Neural progenitor cell (in vitro differentiated cells): ENCODE results near the gene HAPSTR1. TPM values are rescaled to one million over a fixed set of nuclear protein-coding genes. Genes with fewer than 3 reads are reported as not detected.

Experiments used
- DNase-seq: peaks from one replicate; pipeline ENCODE4 v3.0.0-alpha.2; 2016; ENCODE audit warnings: low spot score
- H2AFZ ChIP-seq: fragments of 200-600 bp; sonication (generic); replicated peaks from 2 replicates; pipeline ENCODE4 v1.6.1; 2016; ENCODE audit warnings: antibody characterized with exemption
- H3F3A ChIP-seq: fragments of 200-600 bp; sonication (generic); 2 replicates; pipeline ENCODE4 v1.6.1; 2016; ENCODE audit warnings: antibody characterized with exemption, low read depth
- H3K27ac ChIP-seq: fragments of 200-600 bp; sonication (generic); 2 replicates; pipeline ENCODE4 v1.5.1; 2016; ENCODE audit warnings: mild to moderate bottlenecking
- H3K27me3 ChIP-seq: fragments of 200-600 bp; sonication (generic); 2 replicates; pipeline ENCODE4 v1.6.1; 2016; ENCODE audit warnings: mild to moderate bottlenecking, moderate library complexity
- H3K36me3 ChIP-seq: fragments of 200-600 bp; sonication (generic); 2 replicates; pipeline ENCODE4 v1.5.1; 2016
- H3K4me1 ChIP-seq: fragments of 200-600 bp; sonication (generic); 2 replicates; pipeline ENCODE4 v1.6.1; 2016; ENCODE audit warnings: mixed run types
- H3K4me2 ChIP-seq: fragments of 200-600 bp; sonication (generic); 2 replicates; pipeline ENCODE4 v1.6.1; 2016
- H3K4me3 ChIP-seq: fragments of 200-600 bp; sonication (generic); 2 replicates; pipeline ENCODE4 v1.5.1; 2016
- H3K79me2 ChIP-seq: fragments of 200-600 bp; sonication (generic); 2 replicates; pipeline ENCODE4 v1.6.1; 2016; ENCODE audit warnings: low read depth
- H3K9ac ChIP-seq: fragments of 200-600 bp; sonication (generic); 2 replicates; pipeline ENCODE4 v1.6.1; 2016
- H3K9me3 ChIP-seq: fragments of 200-600 bp; sonication (generic); 2 replicates; pipeline ENCODE4 v1.5.1; 2016; ENCODE audit warnings: low read depth
- H4K20me1 ChIP-seq: fragments of 200-600 bp; sonication (generic); 2 replicates; pipeline ENCODE4 v1.6.1; 2016; ENCODE audit warnings: low read depth
- H3K27ac Mint-ChIP-seq: 3 replicates; pipeline ENCODE4 v1.8.0; 2021; ENCODE audit warnings: mixed read lengths
- H3K27me3 Mint-ChIP-seq: 2 replicates; pipeline ENCODE4 v1.8.0; 2022; ENCODE audit warnings: low read depth, mild to moderate bottlenecking, inconsistent platforms, moderate library complexity, mixed read lengths; ENCODE audit not compliant: insufficient read depth
- H3K36me3 Mint-ChIP-seq: 3 replicates; pipeline ENCODE4 v1.8.0; 2021; ENCODE audit warnings: mixed read lengths
- H3K4me1 Mint-ChIP-seq: 3 replicates; pipeline ENCODE4 v1.8.0; 2021; ENCODE audit warnings: mixed read lengths
- H3K4me3 Mint-ChIP-seq: 3 replicates; pipeline ENCODE4 v1.8.0; 2021; ENCODE audit warnings: mild to moderate bottlenecking, moderate library complexity, mixed read lengths
- H3K9me3 Mint-ChIP-seq: 3 replicates; pipeline ENCODE4 v1.8.0; 2020; ENCODE audit warnings: mixed read lengths
- EZH2 ChIP-seq: fragments of 200-600 bp; sonication (generic); IDR thresholded peaks from 2 replicates; pipeline ENCODE4 v1.6.1; 2017; ENCODE audit warnings: antibody characterized with exemption, mild to moderate bottlenecking, moderate library complexity
- EZH2phosphoT487 ChIP-seq: fragments of 200-600 bp; sonication (generic); IDR thresholded peaks from 2 replicates; pipeline ENCODE4 v1.6.1; 2017; ENCODE audit warnings: antibody characterized with exemption
- total RNA-seq: library from RNA; depleted of rRNA; stranded (reverse); fragments of >200 nt; gene quantifications from 2 replicates; pipeline ENCODE4 v1.2.3, GENCODE V29; 2015; ENCODE audit warnings: low replicate concordance
- TF ChIP-seq, protein P1 (sequence below): fragments of 200-600 bp; sonication (generic); IDR thresholded peaks from 2 replicates; pipeline ENCODE4 v1.5.1; 2017; ENCODE audit warnings: antibody characterized with exemption, mild to moderate bottlenecking

Gene HAPSTR1
- total RNA-seq, 1 donor from 2014 or later = 77.3 TPM

DNA sequence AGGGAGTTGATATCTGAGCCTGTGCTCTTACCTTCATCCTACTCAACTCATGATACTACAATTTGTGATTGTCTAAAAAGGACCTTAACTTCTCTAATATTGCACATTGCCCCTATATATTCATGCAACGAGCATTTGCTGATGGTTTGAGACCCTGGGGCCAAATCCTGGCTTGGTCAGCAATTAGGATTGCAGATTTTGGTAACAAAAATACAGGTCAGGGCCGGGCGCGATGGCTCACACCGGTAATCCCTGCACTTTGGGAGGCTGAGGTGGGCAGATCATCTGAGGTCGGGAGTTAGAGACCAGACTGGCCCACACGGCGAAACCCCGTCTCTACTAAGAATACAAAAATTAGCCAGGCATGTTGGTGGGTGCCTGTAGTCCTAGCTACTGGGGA is 35.4 kb upstream of the HAPSTR1 start:
- no peak overlapping the region for H3K9ac ChIP-seq
- no peaks in the 10 kb centered on the region for H3K36me3 Mint-ChIP-seq
- H3K4me3 Mint-ChIP-seq = no peak overlapping the region
- no peak overlapping the region for H3K27ac ChIP-seq
- DNase-seq = no peak
- no peaks in the 10 kb centered on the region for H3K9me3 Mint-ChIP-seq
- no peak overlapping the region for H3K27ac Mint-ChIP-seq
- no peaks in the 10 kb centered on the region for H4K20me1 ChIP-seq
- H3K4me3 ChIP-seq = no peak overlapping the region
- no peaks in the 10 kb centered on the region for H3K9me3 ChIP-seq
- no peaks in the 10 kb centered on the region for H3F3A ChIP-seq
- H3K79me2 ChIP-seq = no peaks in the 10 kb centered on the region
- H3K27me3 ChIP-seq = no peaks in the 10 kb centered on the region
- peaks cover 3% of the 10 kb centered on the region for H3K4me1 ChIP-seq
- no peak overlapping the region for H2AFZ ChIP-seq
- no peaks in the 10 kb centered on the region for H3K36me3 ChIP-seq
- peaks cover 2% of the 10 kb centered on the region for H3K27me3 Mint-ChIP-seq
- H3K4me2 ChIP-seq = no peak overlapping the region
- TF ChIP-seq EZH2 (no peak), EZH2phosphoT487 (no peak)
- TF ChIP-seq, protein P1, sequence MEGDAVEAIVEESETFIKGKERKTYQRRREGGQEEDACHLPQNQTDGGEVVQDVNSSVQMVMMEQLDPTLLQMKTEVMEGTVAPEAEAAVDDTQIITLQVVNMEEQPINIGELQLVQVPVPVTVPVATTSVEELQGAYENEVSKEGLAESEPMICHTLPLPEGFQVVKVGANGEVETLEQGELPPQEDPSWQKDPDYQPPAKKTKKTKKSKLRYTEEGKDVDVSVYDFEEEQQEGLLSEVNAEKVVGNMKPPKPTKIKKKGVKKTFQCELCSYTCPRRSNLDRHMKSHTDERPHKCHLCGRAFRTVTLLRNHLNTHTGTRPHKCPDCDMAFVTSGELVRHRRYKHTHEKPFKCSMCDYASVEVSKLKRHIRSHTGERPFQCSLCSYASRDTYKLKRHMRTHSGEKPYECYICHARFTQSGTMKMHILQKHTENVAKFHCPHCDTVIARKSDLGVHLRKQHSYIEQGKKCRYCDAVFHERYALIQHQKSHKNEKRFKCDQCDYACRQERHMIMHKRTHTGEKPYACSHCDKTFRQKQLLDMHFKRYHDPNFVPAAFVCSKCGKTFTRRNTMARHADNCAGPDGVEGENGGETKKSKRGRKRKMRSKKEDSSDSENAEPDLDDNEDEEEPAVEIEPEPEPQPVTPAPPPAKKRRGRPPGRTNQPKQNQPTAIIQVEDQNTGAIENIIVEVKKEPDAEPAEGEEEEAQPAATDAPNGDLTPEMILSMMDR = no peak
- H3K4me1 Mint-ChIP-seq = peaks cover 6% of the 10 kb centered on the region

DNA sequence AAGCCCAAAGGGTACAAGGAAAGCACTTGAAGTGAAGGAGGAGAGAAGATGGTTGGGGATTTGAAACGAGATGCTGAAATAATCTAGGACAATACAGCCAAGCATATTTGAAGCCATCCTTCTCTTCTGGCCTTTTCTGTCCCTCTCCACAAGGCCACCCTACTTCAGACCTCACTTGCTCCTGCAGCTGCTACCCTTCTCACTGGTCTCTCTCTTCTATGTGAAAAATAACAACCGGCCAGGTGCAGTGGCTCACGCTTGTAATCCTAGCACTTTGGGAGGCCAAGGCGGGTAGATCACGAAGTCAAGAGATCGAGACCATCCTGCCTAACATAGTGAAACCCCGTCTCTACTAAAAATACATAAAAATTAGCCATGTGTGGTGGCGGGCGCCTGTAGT is 33.2 kb upstream of the HAPSTR1 start:
- Histone ChIP-seq H3K79me2 (no peaks in the 10 kb centered on the region), H3K27me3 (no peaks in the 10 kb centered on the region), H3F3A (no peaks in the 10 kb centered on the region), H4K20me1 (no peaks in the 10 kb centered on the region), H3K27ac (no peak overlapping the region), H3K9me3 (no peaks in the 10 kb centered on the region), H2AFZ (no peak overlapping the region), H3K4me1 (no peaks in the 10 kb centered on the region), H3K36me3 (no peaks in the 10 kb centered on the region), H3K9ac (no peak overlapping the region), H3K4me2 (no peak overlapping the region), H3K4me3 (no peak overlapping the region)
- Mint-ChIP-seq H3K4me3 (no peak overlapping the region), H3K4me1 (peaks cover 2% of the 10 kb centered on the region), H3K36me3 (no peaks in the 10 kb centered on the region), H3K27me3 (peaks cover 3% of the 10 kb centered on the region), H3K27ac (no peak overlapping the region), H3K9me3 (no peaks in the 10 kb centered on the region)
- no peak for TF ChIP-seq EZH2phosphoT487
- TF ChIP-seq EZH2 = no peak
- no peak for DNase-seq

DNA sequence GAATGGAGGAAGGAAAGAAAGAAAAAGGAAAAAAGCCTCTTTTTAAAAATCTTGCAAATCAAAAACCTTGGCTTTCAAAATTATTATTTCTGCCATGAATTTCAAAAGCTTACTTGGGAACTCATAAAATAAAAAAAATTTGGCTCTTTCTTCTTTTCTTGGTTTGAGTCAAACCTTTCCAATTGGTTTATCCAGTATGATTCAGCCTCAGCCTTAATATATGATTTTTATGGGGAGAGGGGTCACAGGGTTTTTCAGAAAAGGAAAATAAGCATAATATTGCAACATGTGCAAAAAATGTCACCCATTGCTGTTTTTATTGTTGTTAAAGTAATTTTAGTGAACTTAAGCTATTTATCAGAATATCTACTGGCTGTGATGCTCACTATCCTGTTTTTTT is 31.2 kb upstream of the HAPSTR1 start:
- Mint-ChIP-seq H3K4me3 (no peak overlapping the region), H3K27me3 (peaks cover 5% of the 10 kb centered on the region), H3K36me3 (no peaks in the 10 kb centered on the region), H3K4me1 (no peaks in the 10 kb centered on the region), H3K27ac (no peak overlapping the region), H3K9me3 (no peaks in the 10 kb centered on the region)
- H3K4me3 ChIP-seq = no peak overlapping the region
- no peaks in the 10 kb centered on the region for H3F3A ChIP-seq
- no peaks in the 10 kb centered on the region for H4K20me1 ChIP-seq
- no peak for DNase-seq
- H3K4me2 ChIP-seq = no peak overlapping the region
- no peak overlapping the region for H3K9ac ChIP-seq
- no peaks in the 10 kb centered on the region for H3K36me3 ChIP-seq
- H3K9me3 ChIP-seq = no peaks in the 10 kb centered on the region
- H2AFZ ChIP-seq = no peak overlapping the region
- H3K4me1 ChIP-seq = no peaks in the 10 kb centered on the region
- no peaks in the 10 kb centered on the region for H3K27me3 ChIP-seq
- no peak overlapping the region for H3K27ac ChIP-seq
- TF ChIP-seq EZH2 (no peak), EZH2phosphoT487 (no peak)
- TF ChIP-seq, protein P1 = no peak
- H3K79me2 ChIP-seq = no peaks in the 10 kb centered on the region

DNA sequence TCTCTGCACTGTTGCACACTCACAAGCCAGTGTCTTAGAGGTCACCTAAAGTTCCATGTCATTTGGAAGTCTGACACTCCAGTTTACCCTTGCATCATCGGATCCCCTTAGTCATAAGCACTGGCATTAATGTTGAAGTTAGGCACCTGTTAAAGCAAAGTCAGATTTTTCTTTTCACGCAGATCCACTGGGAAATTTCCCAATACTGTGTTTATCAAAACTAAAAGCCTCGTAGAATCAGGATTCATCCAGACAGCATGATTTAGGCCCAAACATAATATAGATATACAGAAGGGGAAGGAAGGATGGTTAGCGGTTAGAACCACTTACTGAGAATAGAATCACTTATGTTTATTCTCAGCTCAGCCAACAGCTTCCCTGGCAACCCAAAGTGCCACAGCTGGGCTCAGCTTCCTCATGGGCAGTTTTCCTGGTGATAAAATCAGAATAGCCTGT is 30.1 kb upstream of the HAPSTR1 start:
- TF ChIP-seq EZH2 (no peak), EZH2phosphoT487 (no peak)
- TF ChIP-seq, protein P1 = no peak
- Histone ChIP-seq H3K36me3 (no peaks in the 10 kb centered on the region), H3K79me2 (no peaks in the 10 kb centered on the region), H3K4me1 (no peaks in the 10 kb centered on the region), H3K9me3 (no peaks in the 10 kb centered on the region), H3F3A (no peaks in the 10 kb centered on the region), H3K9ac (no peak overlapping the region), H4K20me1 (no peaks in the 10 kb centered on the region), H3K27ac (no peak overlapping the region), H3K4me3 (no peak overlapping the region), H2AFZ (no peak overlapping the region), H3K27me3 (no peaks in the 10 kb centered on the region), H3K4me2 (no peak overlapping the region)
- H3K4me1 Mint-ChIP-seq = no peaks in the 10 kb centered on the region
- H3K27ac Mint-ChIP-seq = no peak overlapping the region
- no peak overlapping the region for H3K4me3 Mint-ChIP-seq
- no peaks in the 10 kb centered on the region for H3K9me3 Mint-ChIP-seq
- no peak for DNase-seq
- H3K36me3 Mint-ChIP-seq = no peaks in the 10 kb centered on the region
- peaks cover 5% of the 10 kb centered on the region for H3K27me3 Mint-ChIP-seq
